H9 (cell line): Measurements from ENCODE around the gene FEN1. TPM values are rescaled to one million over a fixed set of nuclear protein-coding genes. Genes with fewer than 3 reads are reported as not detected.

Experiments
- DNase-seq: peaks from one replicate; pipeline ENCODE4 v3.0.0-alpha.2; 2017
- H2AFZ ChIP-seq: one replicate; pipeline ENCODE4 v1.6.1; 2013; ENCODE audit warnings: mild to moderate bottlenecking, low read length, control low read depth, moderate library complexity
- H2AK5ac ChIP-seq: 2 replicates; pipeline ENCODE4 v1.6.1; 2013; ENCODE audit warnings: low read length, control low read depth, mixed read lengths; ENCODE audit not compliant: insufficient read length
- H2BK120ac ChIP-seq: one replicate; pipeline ENCODE4 v1.6.1; 2013; ENCODE audit warnings: low read depth, mild to moderate bottlenecking, low read length, control low read depth, inconsistent platforms; ENCODE audit not compliant: poor library complexity, severe bottlenecking
- H2BK12ac ChIP-seq: 2 replicates; pipeline ENCODE4 v1.6.1; 2013; ENCODE audit warnings: low read length, control low read depth, mixed read lengths, low read depth; ENCODE audit not compliant: insufficient read length
- H2BK15ac ChIP-seq: 2 replicates; pipeline ENCODE4 v1.6.1; 2013; ENCODE audit warnings: low read depth, low read length, control low read depth
- H2BK20ac ChIP-seq: one replicate; pipeline ENCODE4 v1.6.1; 2013; ENCODE audit warnings: low read depth, mild to moderate bottlenecking, low read length, control low read depth, inconsistent platforms; ENCODE audit not compliant: poor library complexity, severe bottlenecking
- H2BK5ac ChIP-seq: 2 replicates; pipeline ENCODE4 v1.6.1; 2013; ENCODE audit warnings: low read length, control low read depth, mixed read lengths; ENCODE audit not compliant: insufficient read length
- H3K14ac ChIP-seq: 2 replicates; pipeline ENCODE4 v1.6.1; 2013; ENCODE audit warnings: low read length, control low read depth; ENCODE audit not compliant: insufficient read depth
- H3K18ac ChIP-seq: 2 replicates; pipeline ENCODE4 v1.6.1; 2013; ENCODE audit warnings: low read depth, mild to moderate bottlenecking, mixed read lengths, low read length, control low read depth; ENCODE audit not compliant: insufficient read length
- H3K23ac ChIP-seq: 2 replicates; pipeline ENCODE4 v1.6.1; 2013; ENCODE audit warnings: low read length, control low read depth, mixed read lengths, low read depth; ENCODE audit not compliant: insufficient read length
- H3K23me2 ChIP-seq: 2 replicates; pipeline ENCODE4 v1.6.1; 2013; ENCODE audit warnings: low read depth, mild to moderate bottlenecking, mixed read lengths, low read length, control low read depth; ENCODE audit not compliant: insufficient read length, poor library complexity, severe bottlenecking
- H3K27ac ChIP-seq: 2 replicates; pipeline ENCODE4 v1.5.1; 2013; ENCODE audit warnings: low read length, control low read depth, mixed read lengths, low read depth; ENCODE audit not compliant: insufficient read length
- H3K27me3 ChIP-seq: 2 replicates; pipeline ENCODE4 v1.6.1; 2013; ENCODE audit warnings: low read length, control low read depth, inconsistent platforms; ENCODE audit not compliant: insufficient read depth
- H3K4ac ChIP-seq: 2 replicates; pipeline ENCODE4 v1.6.1; 2013; ENCODE audit warnings: low read depth, mild to moderate bottlenecking, control low read depth, inconsistent platforms, low read length, moderate library complexity
- H3K4me1 ChIP-seq: 2 replicates; pipeline ENCODE4 v1.6.1; 2013; ENCODE audit warnings: low read length, control low read depth, inconsistent platforms; ENCODE audit not compliant: insufficient read depth
- H3K4me2 ChIP-seq: 2 replicates; pipeline ENCODE4 v1.6.1; 2013; ENCODE audit warnings: low read length, control low read depth, mixed read lengths; ENCODE audit not compliant: insufficient read length, insufficient read depth
- H3K56ac ChIP-seq: 2 replicates; pipeline ENCODE4 v1.6.1; 2013; ENCODE audit warnings: low read depth, mild to moderate bottlenecking, mixed read lengths, low read length, control low read depth; ENCODE audit not compliant: insufficient read length
- H3K79me1 ChIP-seq: 2 replicates; pipeline ENCODE4 v1.6.1; 2013; ENCODE audit warnings: low read depth, mild to moderate bottlenecking, moderate library complexity, low read length, control low read depth, inconsistent platforms; ENCODE audit not compliant: insufficient read depth, poor library complexity, severe bottlenecking
- H3K79me2 ChIP-seq: 2 replicates; pipeline ENCODE4 v1.6.1; 2013; ENCODE audit warnings: low read length, control low read depth, inconsistent platforms; ENCODE audit not compliant: insufficient read depth
- H3K9ac ChIP-seq: 2 replicates; pipeline ENCODE4 v1.6.1; 2013; ENCODE audit warnings: low read length, control low read depth, mixed read lengths; ENCODE audit not compliant: insufficient read length; ENCODE audit errors: extremely low read depth
- H3K9me3 ChIP-seq: one replicate; pipeline ENCODE4 v1.6.1; 2013; ENCODE audit warnings: low read depth, low read length, inconsistent platforms; ENCODE audit not compliant: control insufficient read depth
- H3T11ph ChIP-seq: one replicate; pipeline ENCODE4 v1.6.1; 2013; ENCODE audit warnings: mild to moderate bottlenecking, low read length, control low read depth, inconsistent platforms
- H4K20me1 ChIP-seq: one replicate; pipeline ENCODE4 v1.6.1; 2013; ENCODE audit not compliant: control insufficient read depth, insufficient read length, insufficient read depth
- H4K5ac ChIP-seq: 2 replicates; pipeline ENCODE4 v1.6.1; 2013; ENCODE audit warnings: low read depth, mild to moderate bottlenecking, mixed read lengths, low read length, control low read depth; ENCODE audit not compliant: insufficient read length
- H4K8ac ChIP-seq: replicated peaks from 2 replicates; pipeline ENCODE4 v1.6.1; 2013; ENCODE audit warnings: low read length, control low read depth, mixed read lengths, low read depth; ENCODE audit not compliant: insufficient read length
- H4K91ac ChIP-seq: 2 replicates; pipeline ENCODE4 v1.6.1; 2013; ENCODE audit warnings: low read depth, mild to moderate bottlenecking, moderate library complexity, mixed read lengths, low read length, control low read depth; ENCODE audit not compliant: insufficient read length
- H3K27ac Mint-ChIP-seq, 3 experiments: 2 replicates in 2 of 3; 3 replicates in 1 of 3; pipeline ENCODE4 v1.8.0; 2020 to 2021; ENCODE audit warnings: mixed read lengths in 3 of 3, mild to moderate bottlenecking in 1 of 3, moderate library complexity in 1 of 3
- H3K27me3 Mint-ChIP-seq: 2 replicates; pipeline ENCODE4 v1.8.0; 2021; ENCODE audit warnings: low read depth, mild to moderate bottlenecking, moderate library complexity, mixed read lengths
- H3K36me3 Mint-ChIP-seq, 3 experiments: 2 replicates in 2 of 3; 3 replicates in 1 of 3; pipeline ENCODE4 v1.8.0; 2020 to 2021; ENCODE audit warnings: low read depth in 3 of 3, mixed read lengths in 3 of 3; ENCODE audit not compliant: insufficient read depth in 1 of 3
- H3K4me1 Mint-ChIP-seq, 2 experiments: 2 replicates each; pipeline ENCODE4 v1.8.0; 2020; ENCODE audit warnings: mixed read lengths in 2 of 2
- H3K4me3 Mint-ChIP-seq, 2 experiments: 2 replicates in 1 of 2; 3 replicates in 1 of 2; pipeline ENCODE4 v1.8.0; 2020 to 2021; ENCODE audit warnings: mild to moderate bottlenecking in 2 of 2, mixed read lengths in 2 of 2, moderate library complexity in 1 of 2
- H3K9me3 Mint-ChIP-seq, 2 experiments: 2 replicates in 1 of 2; 3 replicates in 1 of 2; pipeline ENCODE4 v1.8.0; 2020; ENCODE audit warnings: mild to moderate bottlenecking in 2 of 2, mixed read lengths in 2 of 2, moderate library complexity in 1 of 2
- CTCF ChIP-seq: fragments of 200-600 bp; sonication (generic); conservative IDR thresholded peaks from 3 replicates; pipeline ENCODE4 v1.8.0; 2021; ENCODE audit warnings: antibody characterized with exemption, mild to moderate bottlenecking
- WGBS: extraction: QIAGEN DNeasy Blood & Tissue Kit; methylation state at CpG from one replicate; pipeline ENCODE4 v1.1.7; 2013; ENCODE audit warnings: missing lambda C conversion rate, low lambda C conversion rate, mixed read lengths; ENCODE audit not compliant: insufficient read length; ENCODE audit errors: extremely low coverage; 5-methylcytosine and 5-hydroxymethylcytosine counted together
- total RNA-seq: library from RNA; stranded (reverse); gene quantifications from 2 replicates; pipeline ENCODE4 v1.2.1, GENCODE V29; 2021

FEN1 gene
- total RNA-seq, 1 experiment from 2014 or later = 114 TPM

- H3K36me3 Mint-ChIP-seq = peaks cover 3 to 16% (median 10%) of the 10 kb centered on the region in 3 experiments
- peaks cover 0 to 5% of the 10 kb centered on the region in 2 experiments; a peak in 2 of 5 replicates for H3K9me3 Mint-ChIP-seq
- Histone ChIP-seq H3K27me3 (no peaks in the 10 kb centered on the region), H2BK12ac (no peak overlapping the region), H2AK5ac (no peak overlapping the region), H4K5ac (no peak overlapping the region), H2BK15ac (no peak overlapping the region), H3K27ac (no peak overlapping the region), H3K56ac (no peak overlapping the region), H3K18ac (no peak overlapping the region), H3K23ac (no peak overlapping the region), H3K23me2 (no peaks in the 10 kb centered on the region), H4K8ac (no peak overlapping the region), H3K79me2 (no peaks in the 10 kb centered on the region), H3K4ac (no peak overlapping the region), H3K79me1 (no peaks in the 10 kb centered on the region), H3K4me1 (no peaks in the 10 kb centered on the region), H3K9ac (no peak overlapping the region), H3K4me2 (no peak overlapping the region), H2BK120ac (no peak overlapping the region), H2AFZ (no peak overlapping the region), H2BK20ac (no peak overlapping the region), H4K20me1 (no peaks in the 10 kb centered on the region), H3K9me3 (no peaks in the 10 kb centered on the region), H4K91ac (no peak overlapping the region), H3K14ac (no peak overlapping the region), H3T11ph (no peak overlapping the region), H2BK5ac (no peak overlapping the region)
- H3K4me3 Mint-ChIP-seq = no peak overlapping the region
- no peak overlapping the region for H3K27ac Mint-ChIP-seq
- peaks cover 2% of the 10 kb centered on the region; the same call in 1 of the 2 replicates for H3K27me3 Mint-ChIP-seq
- TF ChIP-seq CTCF = no peak
- WGBS = no CpG with 5 or more reads among the region's 67 CpGs
- peaks cover 19 to 20% of the 10 kb centered on the region in 2 experiments for H3K4me1 Mint-ChIP-seq
- peak; percentile 86 for DNase-seq
Observed at GRCh38 chr11:61777234-61778090, 15.2 kb upstream of the FEN1 start.
